DND-41 (cell line): ENCODE measurements around the gene HDGFL1.

Source experiments
- CTCF ChIP-seq: IDR thresholded peaks from 2 replicates; pipeline ENCODE4 v1.5.1; 2012; ENCODE audit warnings: borderline replicate concordance, low read length, moderate library complexity, mild to moderate bottlenecking; ENCODE audit not compliant: poor library complexity, severe bottlenecking; ENCODE audit errors: extremely low read depth
- EZH2 ChIP-seq: IDR thresholded peaks from 3 replicates; pipeline ENCODE4 v1.6.1; 2012; ENCODE audit warnings: borderline replicate concordance, low read depth, mild to moderate bottlenecking, moderate library complexity, low read length, inconsistent platforms; ENCODE audit not compliant: severe bottlenecking

GRCh38 chr6:22600059-22600458 is 30.7 kb downstream of the HDGFL1 start:
- TF ChIP-seq CTCF, result no peak
- TF ChIP-seq EZH2, result no peak
